OCI-LY1 (cell line): ENCODE results near the gene PSTPIP1.

Experiments
- EZH2 ChIP-seq: fragments of 200-600 bp; sonication (generic), shearing (Covaris generic); IDR thresholded peaks from 2 replicates; pipeline ENCODE4 v1.8.0; 2017; ENCODE audit warnings: borderline replicate concordance, mixed run types, mild to moderate bottlenecking, antibody characterized with exemption, low read length, moderate library complexity, mixed read lengths
- TF ChIP-seq, protein P1 (sequence below): fragments of 200-600 bp; sonication (generic), shearing (Covaris generic); IDR thresholded peaks from 2 replicates; pipeline ENCODE4 v1.5.1; 2017; ENCODE audit warnings: mild to moderate bottlenecking, antibody characterized with exemption, low read length, moderate library complexity, mixed read lengths

DNA sequence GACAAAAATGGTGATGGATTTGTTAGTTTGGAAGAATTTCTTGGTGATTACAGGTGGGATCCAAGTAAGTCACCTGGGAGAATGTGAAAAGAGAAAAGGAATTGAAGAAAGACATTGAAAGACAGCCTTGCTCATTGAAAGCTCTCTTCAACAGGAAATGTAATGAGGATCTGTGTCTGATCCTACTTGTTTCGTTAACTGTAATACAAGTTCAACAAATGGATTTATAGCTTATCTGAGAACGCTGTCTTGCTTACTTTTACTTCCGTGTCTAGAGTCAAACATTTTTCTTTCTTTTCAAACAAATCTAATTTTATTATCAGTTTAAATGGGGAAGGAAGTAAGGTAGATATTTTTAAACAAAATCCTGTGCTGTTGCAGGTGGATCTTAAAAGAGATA is 47.5 kb upstream of the PSTPIP1 start:
- TF ChIP-seq, protein P1, sequence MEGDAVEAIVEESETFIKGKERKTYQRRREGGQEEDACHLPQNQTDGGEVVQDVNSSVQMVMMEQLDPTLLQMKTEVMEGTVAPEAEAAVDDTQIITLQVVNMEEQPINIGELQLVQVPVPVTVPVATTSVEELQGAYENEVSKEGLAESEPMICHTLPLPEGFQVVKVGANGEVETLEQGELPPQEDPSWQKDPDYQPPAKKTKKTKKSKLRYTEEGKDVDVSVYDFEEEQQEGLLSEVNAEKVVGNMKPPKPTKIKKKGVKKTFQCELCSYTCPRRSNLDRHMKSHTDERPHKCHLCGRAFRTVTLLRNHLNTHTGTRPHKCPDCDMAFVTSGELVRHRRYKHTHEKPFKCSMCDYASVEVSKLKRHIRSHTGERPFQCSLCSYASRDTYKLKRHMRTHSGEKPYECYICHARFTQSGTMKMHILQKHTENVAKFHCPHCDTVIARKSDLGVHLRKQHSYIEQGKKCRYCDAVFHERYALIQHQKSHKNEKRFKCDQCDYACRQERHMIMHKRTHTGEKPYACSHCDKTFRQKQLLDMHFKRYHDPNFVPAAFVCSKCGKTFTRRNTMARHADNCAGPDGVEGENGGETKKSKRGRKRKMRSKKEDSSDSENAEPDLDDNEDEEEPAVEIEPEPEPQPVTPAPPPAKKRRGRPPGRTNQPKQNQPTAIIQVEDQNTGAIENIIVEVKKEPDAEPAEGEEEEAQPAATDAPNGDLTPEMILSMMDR = no peak
- TF ChIP-seq EZH2 = no peak
